Spleen (tissue), 7 donors: ENCODE measurements around the gene RPRD1B.

Experiments
- POLR2A ChIP-seq, 3 donors: fragments of 450-650 bp; IDR thresholded peaks; one replicate each; pipeline ENCODE4 v1.5.1; 2017; ENCODE audit warnings: antibody characterized with exemption in 3 of 3, mild to moderate bottlenecking in 1 of 3
- POLR2AphosphoS5 ChIP-seq, 3 donors: sonication (generic); formaldehyde crosslinking; IDR thresholded peaks; one replicate each; pipeline ENCODE4 v1.5.1; 2017; ENCODE audit warnings: antibody characterized with exemption in 3 of 3
- TF ChIP-seq, protein P1 (sequence below), 11 experiments: fragments of 200-600 bp in 7 of 11; fragments of 450-650 bp in 4 of 11; sonication (generic) in 4 of 11; IDR thresholded peaks in 8 of 11; conservative IDR thresholded peaks in 3 of 11; 1 replicate in 7 of 11; 2 replicates in 4 of 11; pipeline versions ENCODE4 v1.4.0 to v1.8.0; 2016 to 2021; ENCODE audit warnings: antibody characterized with exemption in 11 of 11, inconsistent platforms in 4 of 11, mild to moderate bottlenecking in 1 of 11
- donor health status: DM: no; HTN: no; CAD: no; lungs with moderate emphysema.
- donor health status: DM: no; HTN: no; CAD: no.
- donor health status: DM: no; HTN: no; CAD: no.

DNA sequence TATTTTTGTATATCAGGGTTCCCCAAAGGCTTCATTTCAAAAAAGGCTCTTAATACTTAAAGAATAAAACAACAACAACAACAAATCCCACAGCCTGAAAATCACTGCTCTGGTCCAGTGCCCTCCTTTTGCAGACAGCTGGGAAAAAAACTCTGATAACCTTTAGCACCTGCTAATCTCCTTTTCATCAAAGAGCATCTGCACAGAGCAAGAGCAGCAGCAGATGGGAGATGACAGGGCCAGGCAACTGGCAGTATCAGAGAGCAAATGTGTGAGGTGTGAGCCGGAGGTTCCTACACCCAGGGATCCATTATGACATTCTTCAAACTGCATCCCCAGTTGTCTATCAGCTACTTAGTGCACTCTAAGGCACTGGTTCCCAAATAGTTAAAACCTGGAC, 26.0 kb upstream of the RPRD1B start:
- TF ChIP-seq, protein P1, sequence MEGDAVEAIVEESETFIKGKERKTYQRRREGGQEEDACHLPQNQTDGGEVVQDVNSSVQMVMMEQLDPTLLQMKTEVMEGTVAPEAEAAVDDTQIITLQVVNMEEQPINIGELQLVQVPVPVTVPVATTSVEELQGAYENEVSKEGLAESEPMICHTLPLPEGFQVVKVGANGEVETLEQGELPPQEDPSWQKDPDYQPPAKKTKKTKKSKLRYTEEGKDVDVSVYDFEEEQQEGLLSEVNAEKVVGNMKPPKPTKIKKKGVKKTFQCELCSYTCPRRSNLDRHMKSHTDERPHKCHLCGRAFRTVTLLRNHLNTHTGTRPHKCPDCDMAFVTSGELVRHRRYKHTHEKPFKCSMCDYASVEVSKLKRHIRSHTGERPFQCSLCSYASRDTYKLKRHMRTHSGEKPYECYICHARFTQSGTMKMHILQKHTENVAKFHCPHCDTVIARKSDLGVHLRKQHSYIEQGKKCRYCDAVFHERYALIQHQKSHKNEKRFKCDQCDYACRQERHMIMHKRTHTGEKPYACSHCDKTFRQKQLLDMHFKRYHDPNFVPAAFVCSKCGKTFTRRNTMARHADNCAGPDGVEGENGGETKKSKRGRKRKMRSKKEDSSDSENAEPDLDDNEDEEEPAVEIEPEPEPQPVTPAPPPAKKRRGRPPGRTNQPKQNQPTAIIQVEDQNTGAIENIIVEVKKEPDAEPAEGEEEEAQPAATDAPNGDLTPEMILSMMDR (IDR thresholded peaks at IDR 0.05 in 8 of 11, conservative IDR thresholded peaks at IDR 0.05 in 3 of 11) = no peak
- TF ChIP-seq POLR2A (IDR thresholded peaks at IDR 0.05) = no peak
- no peak for TF ChIP-seq POLR2AphosphoS5 (IDR thresholded peaks at IDR 0.05)
